Breast epithelium (tissue), 3 donors: ENCODE data around the gene UBE3B.

Experiments
- POLR2A ChIP-seq: fragments of 450-650 bp; IDR thresholded peaks from one replicate; pipeline ENCODE4 v1.6.1; 2016; ENCODE audit warnings: antibody characterized with exemption, mild to moderate bottlenecking, moderate library complexity
- TF ChIP-seq, protein P1 (sequence below), 3 donors: fragments of 450-650 bp; IDR thresholded peaks; one replicate each; pipeline ENCODE4 v1.5.1; 2016 to 2017; ENCODE audit warnings: antibody characterized with exemption in 3 of 3, mild to moderate bottlenecking in 3 of 3, moderate library complexity in 3 of 3

DNA sequence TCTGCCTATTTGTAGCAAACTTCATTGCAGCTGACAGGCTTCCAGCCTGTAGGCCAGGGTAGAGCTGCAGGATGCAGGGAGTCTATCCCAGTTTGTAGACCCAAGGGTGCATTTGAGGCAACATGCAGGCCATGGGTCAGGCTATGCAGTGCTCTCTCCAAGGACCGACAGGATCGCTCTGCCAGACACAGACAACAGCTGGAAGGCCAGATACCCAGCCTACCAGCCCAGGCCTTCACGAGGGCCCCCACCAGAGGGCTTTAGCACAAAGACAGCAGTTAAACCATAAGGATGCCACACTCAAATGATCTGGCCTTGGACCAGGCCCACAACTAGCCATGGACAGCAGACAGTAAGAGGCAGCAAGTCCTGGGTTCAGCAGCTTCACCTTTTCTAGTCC lies 10.6 kb upstream of the UBE3B start:
- TF ChIP-seq, protein P1, sequence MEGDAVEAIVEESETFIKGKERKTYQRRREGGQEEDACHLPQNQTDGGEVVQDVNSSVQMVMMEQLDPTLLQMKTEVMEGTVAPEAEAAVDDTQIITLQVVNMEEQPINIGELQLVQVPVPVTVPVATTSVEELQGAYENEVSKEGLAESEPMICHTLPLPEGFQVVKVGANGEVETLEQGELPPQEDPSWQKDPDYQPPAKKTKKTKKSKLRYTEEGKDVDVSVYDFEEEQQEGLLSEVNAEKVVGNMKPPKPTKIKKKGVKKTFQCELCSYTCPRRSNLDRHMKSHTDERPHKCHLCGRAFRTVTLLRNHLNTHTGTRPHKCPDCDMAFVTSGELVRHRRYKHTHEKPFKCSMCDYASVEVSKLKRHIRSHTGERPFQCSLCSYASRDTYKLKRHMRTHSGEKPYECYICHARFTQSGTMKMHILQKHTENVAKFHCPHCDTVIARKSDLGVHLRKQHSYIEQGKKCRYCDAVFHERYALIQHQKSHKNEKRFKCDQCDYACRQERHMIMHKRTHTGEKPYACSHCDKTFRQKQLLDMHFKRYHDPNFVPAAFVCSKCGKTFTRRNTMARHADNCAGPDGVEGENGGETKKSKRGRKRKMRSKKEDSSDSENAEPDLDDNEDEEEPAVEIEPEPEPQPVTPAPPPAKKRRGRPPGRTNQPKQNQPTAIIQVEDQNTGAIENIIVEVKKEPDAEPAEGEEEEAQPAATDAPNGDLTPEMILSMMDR (IDR thresholded peaks at IDR 0.05): no peak
- TF ChIP-seq POLR2A: no peak
